ENCODE measurements around the gene CUL5.
"Not testable (repeated sequence)": the region's sequence is repeated elsewhere in the genome, so short reads cannot be mapped to it uniquely, and the experiment has no call there.

CUL5 gene

DNA sequence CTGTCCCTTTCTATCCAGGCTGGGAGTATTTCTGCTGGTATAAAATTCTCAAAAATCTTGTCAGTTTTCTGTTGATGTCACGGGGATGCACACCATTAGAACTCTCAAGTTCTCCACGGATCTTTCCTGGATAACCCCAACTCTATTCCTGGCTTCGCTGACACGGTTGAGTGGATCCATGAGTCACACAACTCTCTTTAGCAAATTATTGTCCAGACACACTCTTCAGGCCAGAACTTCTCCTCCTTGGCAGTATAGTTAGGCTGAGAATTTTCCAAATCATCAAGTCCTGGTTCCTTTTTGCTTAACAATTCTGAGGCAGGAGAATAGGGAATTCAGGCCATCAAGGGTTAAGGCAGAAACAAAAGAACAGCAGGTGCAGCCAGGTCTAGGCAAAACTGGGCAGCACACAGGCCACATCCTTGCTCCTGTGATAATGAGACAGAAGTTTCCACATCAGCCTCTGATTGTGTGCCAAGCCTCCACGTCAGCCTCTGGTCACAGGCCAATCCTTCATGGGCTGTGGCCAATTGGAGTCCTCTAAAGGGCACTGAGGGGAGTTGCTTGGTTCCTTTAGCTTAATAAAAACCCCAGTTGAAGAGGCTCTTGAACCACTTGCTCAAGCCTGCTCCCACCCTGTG, 106.9 kb downstream of the CUL5 start:
- TF ChIP-seq ZNF274 (IDR thresholded peaks at IDR 0.05; ENCODE audit: low read depth, low read length) = no peak

DNA sequence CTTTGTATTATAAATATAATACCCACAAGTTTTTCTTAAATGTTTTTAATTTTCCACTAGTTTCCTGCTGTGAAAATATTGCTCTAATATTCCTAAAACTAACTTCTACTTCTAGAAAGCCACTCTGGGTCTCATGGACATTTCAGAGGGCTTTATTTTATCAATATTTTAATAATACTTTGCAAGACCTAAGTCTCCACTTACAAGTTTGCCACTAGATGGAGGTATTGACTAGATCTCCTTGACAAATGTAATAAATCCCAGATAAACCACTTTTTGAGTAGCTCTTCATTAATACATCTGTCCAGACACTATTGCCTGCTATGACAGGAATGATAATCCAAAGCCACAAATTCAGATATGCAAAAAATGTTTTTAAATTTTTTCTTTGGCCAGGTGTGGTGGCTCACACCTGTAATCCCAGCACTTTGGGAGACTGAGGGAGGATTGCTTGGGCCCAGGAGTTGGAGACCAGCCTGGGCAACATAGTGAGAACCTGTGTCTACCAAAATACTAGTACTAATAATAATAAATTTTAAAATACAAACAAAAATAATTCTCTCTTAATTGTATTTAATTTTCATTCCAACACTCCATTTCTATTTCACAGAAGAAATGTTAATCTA, 109.2 kb downstream of the CUL5 start:
- H3K4me3 ChIP-seq (ENCODE audit: low read length) = no peak overlapping the region
- TF ChIP-seq ZNF274 (IDR thresholded peaks at IDR 0.05; ENCODE audit: low read depth, low read length) = no peak

More for the DNA sequence above, 106.9 kb downstream of the CUL5 start:
- no peak overlapping the region for H3K4me3 ChIP-seq (ENCODE audit: low read length)

DNA sequence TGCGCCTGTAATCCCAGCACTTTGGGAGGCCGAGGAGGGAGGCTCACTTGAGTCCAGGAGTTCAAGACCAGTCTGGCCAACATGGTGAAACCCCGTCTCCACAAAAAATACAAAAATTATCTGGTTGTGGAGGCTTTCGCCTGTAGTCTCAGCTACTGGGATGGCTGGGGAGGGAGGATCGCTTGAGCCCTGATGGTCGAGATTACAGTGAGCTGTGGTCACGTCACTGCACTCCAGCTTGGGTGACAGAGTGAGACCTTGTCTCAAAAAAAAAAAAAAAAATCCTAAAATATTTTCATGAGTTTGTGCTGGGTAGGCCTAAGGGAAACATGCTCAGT, 112.2 kb downstream of the CUL5 start:
- H3K4me3 ChIP-seq (ENCODE audit: low read length) = peak overlapping the region; percentile 85; the same call in 1 of the 2 replicates

DNA sequence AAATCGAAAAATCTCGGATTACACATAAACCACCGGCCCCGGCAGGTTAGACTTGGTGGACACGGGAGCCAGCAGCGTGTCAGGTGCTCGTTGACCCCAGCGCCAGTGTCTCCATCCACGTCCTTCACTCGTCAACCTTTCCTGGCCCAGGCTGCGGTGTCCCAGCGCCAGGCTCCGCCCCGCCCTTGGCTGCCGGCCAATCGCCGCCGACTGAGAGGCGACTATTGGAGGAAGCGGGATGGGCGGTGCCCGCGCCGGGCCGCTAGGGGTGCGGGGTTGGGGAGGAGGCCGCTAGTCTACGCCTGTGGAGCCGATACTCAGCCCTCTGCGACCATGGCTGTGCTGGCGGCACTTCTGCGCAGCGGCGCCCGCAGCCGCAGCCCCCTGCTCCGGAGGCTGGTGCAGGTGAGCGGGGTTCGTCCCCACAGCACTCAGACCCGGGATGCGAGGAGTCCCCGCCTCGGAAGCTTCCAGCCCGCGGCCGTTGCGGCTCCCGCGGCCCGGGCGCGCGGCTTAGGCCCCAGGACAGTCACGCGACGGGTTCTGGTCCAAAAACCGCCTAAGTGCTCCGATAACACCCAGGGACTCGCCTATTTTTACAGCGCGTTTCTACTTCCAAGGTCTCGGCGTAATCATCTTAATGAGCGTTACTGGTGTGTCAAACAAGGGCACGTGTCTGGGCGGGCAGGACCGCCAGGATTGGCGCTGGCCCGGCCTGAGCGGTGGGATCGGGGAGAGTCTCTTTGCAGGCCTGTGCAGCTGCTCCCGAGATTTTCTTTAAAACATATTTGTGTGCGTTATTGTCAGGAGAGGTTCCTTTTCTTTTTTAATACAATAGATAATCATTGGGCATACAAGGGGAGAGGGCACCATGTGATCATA, 112.8 kb downstream of the CUL5 start, which contains the start of gene ACAT1:
ACAT1 (plus strand) TSS at position 294 of the 882 bp plus-strand sequence; CDS start at position 334, 40 bp downstream.
- peak within 1 kb of the TSS; percentile 85 for H3K4me3 ChIP-seq (ENCODE audit: low read length)
- TF ChIP-seq ZNF274 (IDR thresholded peaks at IDR 0.05; ENCODE audit: low read depth, low read length) = no peak

DNA sequence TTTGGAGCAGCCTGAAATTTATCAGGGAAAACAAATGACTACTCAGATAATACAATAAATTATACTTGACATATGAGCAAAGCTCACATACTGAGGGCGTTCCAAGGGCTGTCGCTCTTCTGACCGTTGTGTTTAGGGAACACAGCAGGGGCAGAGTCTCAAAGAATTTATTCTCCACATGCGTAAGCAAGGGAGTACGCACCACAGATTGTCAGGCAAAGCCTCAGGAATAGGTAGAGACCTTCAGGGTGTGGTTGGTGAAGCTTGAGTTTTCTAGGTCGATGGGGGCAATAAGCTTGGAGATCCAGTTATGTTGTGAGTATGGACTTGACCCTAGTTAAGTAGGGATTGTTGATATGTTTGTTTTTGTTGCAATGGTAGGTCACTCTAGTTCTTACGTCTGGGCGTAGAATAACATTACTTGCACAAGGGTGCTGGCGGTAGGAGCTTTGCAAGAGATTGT, 113.5 kb downstream of the CUL5 start:
- H3K4me3 ChIP-seq (ENCODE audit: low read length) = peak overlapping the region; percentile 85
- TF ChIP-seq ZNF274 (IDR thresholded peaks at IDR 0.05; ENCODE audit: low read depth, low read length) = no peak

DNA sequence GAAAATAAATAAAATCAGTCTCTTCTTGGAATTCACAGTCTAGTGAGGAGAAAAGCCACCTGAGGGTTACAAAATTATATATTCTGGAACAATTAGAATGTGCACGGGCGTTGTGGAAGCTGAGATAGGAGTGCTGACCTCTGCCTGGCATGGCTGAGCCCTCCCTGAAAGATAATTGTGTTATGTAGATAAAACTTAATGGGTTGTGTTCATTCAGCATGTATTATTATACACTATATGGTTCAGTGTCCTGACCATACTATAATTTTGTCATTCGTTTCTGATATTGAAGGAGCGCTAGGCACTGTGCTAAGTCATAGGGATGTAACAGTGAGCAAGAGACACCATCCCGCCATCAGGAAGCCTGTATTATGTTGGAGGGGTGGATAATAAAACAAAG, 116.4 kb downstream of the CUL5 start:
- no peak overlapping the region for H3K4me3 ChIP-seq (ENCODE audit: low read length)
- TF ChIP-seq ZNF274 (IDR thresholded peaks at IDR 0.05; ENCODE audit: low read depth, low read length) = no peak

DNA sequence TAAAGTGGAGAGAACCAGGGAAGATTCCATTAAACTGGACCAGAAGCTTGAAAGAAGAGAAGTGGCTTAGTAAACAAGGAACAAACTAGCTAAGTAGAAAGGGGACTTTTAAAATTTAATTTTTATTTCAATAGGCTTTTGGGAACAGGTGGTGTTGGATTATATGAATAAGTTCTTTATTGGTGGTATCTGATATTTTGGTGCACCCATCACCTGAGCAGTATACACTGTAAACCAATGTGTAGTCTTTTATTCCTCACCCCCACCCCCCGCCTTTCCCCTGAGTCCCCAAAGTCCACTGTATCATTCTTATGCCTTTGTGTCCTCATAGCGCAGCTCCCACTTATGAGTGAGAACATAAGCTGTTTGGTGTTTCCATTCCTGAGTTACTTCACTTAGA, 120.1 kb downstream of the CUL5 start:
- no peak for TF ChIP-seq ZNF274 (IDR thresholded peaks at IDR 0.05; ENCODE audit: low read depth, low read length)

DNA sequence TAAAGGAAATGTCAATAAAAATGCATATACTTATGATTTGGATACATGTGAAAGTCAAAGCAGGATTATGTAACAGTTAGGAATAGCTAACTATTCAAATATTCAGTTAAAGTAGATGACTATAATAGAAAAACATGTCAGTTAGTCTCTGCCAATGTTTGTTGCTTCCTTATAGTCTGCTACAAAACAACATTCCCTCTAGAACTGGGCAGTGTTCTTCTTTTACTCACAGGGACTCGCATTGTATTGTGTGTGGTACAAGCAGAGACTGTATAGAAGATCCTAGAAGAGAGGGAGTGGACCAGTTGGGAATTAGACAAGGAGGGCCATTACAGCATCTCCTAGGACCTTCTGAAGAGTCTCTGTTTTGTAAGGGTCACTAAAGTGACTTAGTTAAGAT, 123.3 kb downstream of the CUL5 start:
- TF ChIP-seq ZNF274 (IDR thresholded peaks at IDR 0.05; ENCODE audit: low read depth, low read length) = no peak
- no peak overlapping the region for H3K4me3 ChIP-seq (ENCODE audit: low read length)

More for the DNA sequence above, 120.1 kb downstream of the CUL5 start:
- H3K4me3 ChIP-seq (ENCODE audit: low read length) = no peak overlapping the region

DNA sequence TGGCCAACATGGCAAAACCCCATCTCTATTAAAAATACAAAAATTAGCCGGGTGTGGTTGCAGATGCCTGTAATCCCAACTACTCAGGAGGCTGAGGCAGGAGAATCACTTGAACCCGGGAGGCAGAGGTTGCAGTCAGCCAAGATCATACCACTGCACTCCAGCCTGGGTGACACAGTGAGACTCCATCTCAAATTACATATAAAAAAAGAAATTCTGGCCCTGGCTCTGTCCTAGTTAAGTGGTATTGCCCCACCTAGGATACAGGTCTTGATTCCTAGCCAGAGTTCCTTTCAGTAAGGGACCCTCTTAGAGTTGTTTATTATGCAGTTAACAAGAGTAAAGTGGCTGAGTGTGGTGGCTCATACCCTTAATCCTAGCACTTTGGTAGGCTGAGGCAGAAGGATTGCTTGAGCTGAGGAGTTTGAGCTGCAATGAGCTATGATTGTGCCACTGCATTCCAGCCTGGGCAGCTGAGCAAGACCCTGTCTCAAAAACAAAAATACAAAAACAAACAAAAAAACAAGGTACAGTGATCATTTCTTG, 124.4 kb downstream of the CUL5 start:
- H3K4me3 ChIP-seq (ENCODE audit: low read length) = not testable (repeated sequence)

DNA sequence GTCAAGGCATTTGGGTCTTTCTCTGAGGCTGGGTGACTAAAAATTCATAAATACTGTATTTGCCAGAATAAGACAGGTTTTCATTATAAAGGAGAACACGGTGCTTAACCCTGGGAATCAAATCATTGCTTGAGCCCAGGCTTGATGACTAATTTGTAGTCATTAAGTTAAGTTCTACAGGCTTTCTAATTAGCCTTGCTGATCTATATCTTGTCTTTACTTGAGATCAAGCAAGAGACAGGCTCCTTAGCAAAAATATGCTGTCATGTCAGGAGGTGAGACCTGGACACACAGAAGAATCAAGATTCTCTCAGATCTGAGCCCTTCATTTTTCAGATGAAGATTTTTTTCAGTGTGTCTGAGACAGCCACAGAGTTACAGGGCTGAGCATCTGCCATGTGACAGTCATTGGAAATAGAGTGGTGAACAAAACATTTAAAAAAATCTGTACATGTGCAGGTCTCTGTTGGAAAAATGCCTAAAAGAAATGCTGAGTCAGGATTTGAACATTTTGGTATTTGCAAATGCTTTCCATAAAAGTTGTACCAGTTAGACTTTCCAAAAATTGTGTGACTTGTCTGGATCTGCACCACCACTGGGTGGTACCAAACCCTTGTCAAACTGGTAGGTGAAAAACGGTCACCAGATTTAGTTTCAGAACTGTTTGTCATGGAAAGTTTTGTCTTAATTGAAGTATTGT, 127.3 kb downstream of the CUL5 start:
- TF ChIP-seq ZNF274 (IDR thresholded peaks at IDR 0.05; ENCODE audit: low read depth, low read length) = no peak
- no peak overlapping the region for H3K4me3 ChIP-seq (ENCODE audit: low read length)

DNA sequence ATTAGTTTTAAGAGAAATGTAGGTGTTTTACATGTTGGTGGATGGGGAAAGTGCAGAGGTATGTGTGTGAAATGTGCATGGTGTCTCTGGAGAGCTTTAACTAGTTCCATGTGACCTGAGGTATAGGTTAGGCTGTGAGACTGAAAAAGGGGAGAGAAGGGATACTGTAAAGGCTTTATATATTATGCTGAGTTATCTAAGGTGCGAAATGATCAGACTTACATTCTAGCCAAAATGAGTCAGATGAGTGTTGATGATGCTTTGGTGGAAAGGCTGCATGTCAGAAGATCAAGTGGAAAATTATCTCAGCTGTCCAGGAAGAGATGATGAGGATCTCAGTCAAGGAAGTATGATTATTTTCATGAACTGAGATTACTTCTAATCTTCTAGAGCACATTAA, 128.5 kb downstream of the CUL5 start:
- no peak overlapping the region for H3K4me3 ChIP-seq (ENCODE audit: low read length)
- no peak for TF ChIP-seq ZNF274 (IDR thresholded peaks at IDR 0.05; ENCODE audit: low read depth, low read length)

DNA sequence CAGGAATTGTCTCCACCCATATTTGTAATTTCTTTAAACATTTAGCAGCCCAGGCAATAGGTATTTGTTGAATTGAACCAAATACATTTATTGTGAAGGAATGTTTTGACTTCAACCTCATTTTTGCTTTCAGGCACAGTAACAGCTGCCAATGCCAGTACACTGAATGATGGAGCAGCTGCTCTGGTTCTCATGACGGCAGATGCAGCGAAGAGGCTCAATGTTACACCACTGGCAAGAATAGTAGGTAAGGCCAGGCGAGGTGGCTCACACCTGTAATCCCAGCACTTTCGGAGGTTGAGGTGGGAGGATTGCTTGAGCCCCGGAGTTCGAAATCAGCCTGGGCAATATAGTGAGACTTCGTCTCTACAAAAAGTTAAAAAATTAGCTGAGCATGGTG, 133.6 kb downstream of the CUL5 start:
- TF ChIP-seq ZNF274 (IDR thresholded peaks at IDR 0.05; ENCODE audit: low read depth, low read length) = no peak
- no peak overlapping the region for H3K4me3 ChIP-seq (ENCODE audit: low read length)

DNA sequence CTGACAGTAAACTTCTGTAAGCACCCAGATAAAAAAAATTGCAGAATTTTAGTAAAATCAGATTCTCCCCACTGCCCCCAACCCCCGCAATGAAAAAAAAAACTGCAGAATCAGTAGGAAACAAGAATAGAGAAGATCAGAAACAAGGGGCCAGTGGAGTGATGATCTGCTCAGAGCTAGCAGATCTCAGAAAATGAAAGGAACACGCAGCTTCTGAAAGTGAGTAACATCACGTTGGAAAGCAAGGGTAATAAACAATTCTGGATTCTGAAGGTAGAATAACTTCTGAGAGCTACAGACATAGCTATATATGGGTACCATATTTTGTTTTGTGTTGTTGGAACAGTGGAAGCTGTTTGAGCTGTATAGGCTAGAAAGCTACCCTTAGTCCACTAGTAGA, 135.9 kb downstream of the CUL5 start:
- H3K4me3 ChIP-seq (ENCODE audit: low read length) = no peak overlapping the region
- no peak for TF ChIP-seq ZNF274 (IDR thresholded peaks at IDR 0.05; ENCODE audit: low read depth, low read length)

DNA sequence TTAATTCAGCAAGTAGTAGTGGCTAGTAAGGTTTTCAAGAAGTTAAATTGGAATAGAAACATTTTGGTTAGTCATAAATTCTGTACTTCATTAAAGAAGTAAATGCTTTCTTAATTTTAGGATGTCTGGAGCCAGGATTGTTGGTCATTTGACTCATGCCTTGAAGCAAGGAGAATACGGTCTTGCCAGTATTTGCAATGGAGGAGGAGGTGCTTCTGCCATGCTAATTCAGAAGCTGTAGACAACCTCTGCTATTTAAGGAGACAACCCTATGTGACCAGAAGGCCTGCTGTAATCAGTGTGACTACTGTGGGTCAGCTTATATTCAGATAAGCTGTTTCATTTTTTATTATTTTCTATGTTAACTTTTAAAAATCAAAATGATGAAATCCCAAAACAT, 138.5 kb downstream of the CUL5 start:
- no peak for TF ChIP-seq ZNF274 (IDR thresholded peaks at IDR 0.05; ENCODE audit: low read depth, low read length)
- H3K4me3 ChIP-seq (ENCODE audit: low read length) = no peak overlapping the region
